K562 (cell line): ENCODE measurements around the gene GALNT18.

Experiments
- CTCF ChIP-seq, 3 experiments: IDR thresholded peaks in 2 of 3; conservative IDR thresholded peaks in 1 of 3; 2 replicates each; pipeline ENCODE4 v1.5.1; 2011 to 2012; ENCODE audit warnings: low read length in 3 of 3, mild to moderate bottlenecking in 3 of 3, control low read depth in 2 of 3, improper control_type of control experiment in 1 of 3, inconsistent platforms in 1 of 3, low read depth in 1 of 3, mixed read lengths in 1 of 3, moderate library complexity in 1 of 3; ENCODE audit not compliant: insufficient read depth in 2 of 3
- FOXA3 ChIP-seq, 2 experiments: fragments of 450-650 bp in 1 of 2; sonication (generic) in 1 of 2; formaldehyde crosslinking; IDR thresholded peaks in 1 of 2; conservative IDR thresholded peaks in 1 of 2; 2 replicates each; pipeline versions ENCODE4 v1.4.0 to v1.8.0; 2020 to 2022; ENCODE audit warnings: mild to moderate bottlenecking in 2 of 2, missing genetic modification reagents in 1 of 2
- GABPA ChIP-seq: fragments of 200-800 bp; sonication (Bioruptor generic); conservative IDR thresholded peaks from 2 replicates; pipeline ENCODE4 v1.6.1; 2016; ENCODE audit warnings: low read depth, missing genetic modification characterization, missing compliant biosample characterization
- NFATC3 ChIP-seq: fragments of 450-650 bp; IDR thresholded peaks from 2 replicates; pipeline ENCODE4 v1.6.1; 2017; ENCODE audit warnings: mild to moderate bottlenecking
- REST ChIP-seq, 2 experiments: fragments of 450-650 bp; formaldehyde crosslinking in 1 of 2; IDR thresholded peaks; 2 replicates each; pipeline versions ENCODE4 v1.4.0 to v1.6.1; 2014 to 2020; ENCODE audit warnings: mild to moderate bottlenecking in 2 of 2, borderline replicate concordance in 1 of 2, low read depth in 1 of 2
- RNF2 ChIP-seq: sonication (generic); IDR thresholded peaks from 2 replicates; pipeline ENCODE4 v1.6.1; 2016
- SMAD4 ChIP-seq: fragments of 250-450 bp; sonication (Bioruptor Pico); conservative IDR thresholded peaks from 2 replicates; pipeline ENCODE4 v1.8.0; 2021; ENCODE audit warnings: inconsistent platforms, mild to moderate bottlenecking, moderate library complexity
- TAF15 ChIP-seq: fragments of 200-400 bp; formaldehyde crosslinking; IDR thresholded peaks from 2 replicates; pipeline ENCODE4 v1.6.1; 2017; ENCODE audit warnings: mild to moderate bottlenecking, low read depth, low read length, moderate library complexity
- THRAP3 ChIP-seq: fragments of 450-650 bp; IDR thresholded peaks from 2 replicates; pipeline ENCODE4 v1.6.1; 2016; ENCODE audit warnings: mild to moderate bottlenecking, inconsistent platforms, borderline replicate concordance
- XRCC5 ChIP-seq: fragments of 200-400 bp; formaldehyde crosslinking; IDR thresholded peaks from 2 replicates; pipeline ENCODE4 v1.6.1; 2017; ENCODE audit warnings: low read depth, mild to moderate bottlenecking, low read length
- ZBTB49 ChIP-seq: sonication (generic); formaldehyde crosslinking; IDR thresholded peaks from 2 replicates; pipeline ENCODE4 v1.8.0; 2022; ENCODE audit warnings: missing genetic modification reagents, mild to moderate bottlenecking, borderline replicate concordance
- ZKSCAN1 ChIP-seq: fragments of 150-350 bp; IDR thresholded peaks from 2 replicates; pipeline ENCODE4 v1.6.1; 2016; ENCODE audit warnings: low read depth, low read length
- ZNF274 ChIP-seq: IDR thresholded peaks from 2 replicates; pipeline ENCODE4 v1.6.1; 2011; ENCODE audit warnings: low read depth, mild to moderate bottlenecking, low read length, moderate library complexity, borderline replicate concordance
- ZNF584 ChIP-seq: fragments of 200-800 bp; sonication (Bioruptor generic); IDR thresholded peaks from 2 replicates; pipeline ENCODE4 v1.6.1; 2016; ENCODE audit warnings: low read depth, mild to moderate bottlenecking, missing genetic modification characterization, missing compliant biosample characterization

GRCh38 chr11:11458485-11458884, 163.3 kb downstream of the GALNT18 start:
- TF ChIP-seq TAF15 (no peak), ZBTB49 (CRISPR knock-in tag) (no peak), ZNF584 (CRISPR knock-in tag) (no peak), SMAD4 (no peak), RNF2 (no peak), FOXA3 (CRISPR knock-in tag; conservative IDR thresholded peaks at IDR 0.05 in 1 of 2, IDR thresholded peaks at IDR 0.05 in 1 of 2) (no peak), XRCC5 (no peak), THRAP3 (no peak), GABPA (no peak), REST (IDR thresholded peaks at IDR 0.05; ENCODE audit: borderline replicate concordance) (no peak), REST (CRISPR knock-in tag; IDR thresholded peaks at IDR 0.05; ENCODE audit: low read depth) (no peak), CTCF (IDR thresholded peaks at IDR 0.05 in 2 of 3, conservative IDR thresholded peaks at IDR 0.05 in 1 of 3; ENCODE audit: insufficient read depth in 2 of 3, low read depth in 1 of 3, low read length in 3 of 3) (no peak), NFATC3 (no peak), ZKSCAN1 (no peak), ZNF274 (no peak)
